ENCODE data around the gene NCOA6.

Gene NCOA6

DNA sequence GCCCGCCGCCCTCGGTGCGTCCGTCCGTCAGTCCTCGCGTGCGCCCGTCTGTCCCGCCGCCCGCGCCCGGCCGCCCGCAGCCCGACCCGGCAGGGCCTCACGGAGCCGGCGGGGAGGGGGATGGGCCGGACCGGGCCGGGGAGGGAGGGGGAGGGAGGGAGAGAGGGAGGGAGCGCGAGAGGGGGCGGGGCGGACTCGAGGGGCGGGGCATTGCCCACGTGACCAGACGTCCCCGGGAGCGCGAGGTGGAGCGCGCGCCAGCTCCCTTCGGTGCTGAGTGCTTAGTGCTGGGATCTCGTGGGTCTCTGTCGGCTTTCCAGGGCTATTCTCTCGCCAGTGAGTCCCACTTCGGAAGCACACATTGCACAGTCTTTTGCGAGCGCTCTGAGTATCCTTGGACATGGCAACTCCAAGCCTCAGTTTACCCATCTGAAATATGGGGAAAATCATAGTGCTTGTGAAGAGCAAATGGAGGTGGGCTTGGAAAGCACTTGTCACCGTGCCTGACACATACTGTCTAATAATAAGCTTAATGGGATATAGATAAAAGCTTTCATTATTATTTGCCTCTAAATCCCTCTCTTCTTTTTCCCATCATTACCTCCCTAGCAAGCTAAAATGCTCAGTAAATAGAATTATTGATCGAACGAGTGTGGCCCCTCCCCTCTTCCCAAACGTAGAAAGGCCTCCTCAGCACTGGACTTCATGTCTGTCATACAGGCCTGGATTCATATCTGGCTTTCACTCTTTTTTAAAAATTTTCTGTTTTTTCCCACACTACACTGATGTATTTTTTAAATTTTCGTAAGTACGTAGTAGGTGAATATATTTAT is at the start of gene NCOA6:
NCOA6 (minus strand) TSS at position 122 of the 833 bp plus-strand sequence. CDS start 43,296 bp downstream, outside the sequence.
- in situ Hi-C loops (cut with MboI; ENCODE audit: low sequenced_read_pairs), result loop anchor here (25.0 kb wide), 1 partner anchor 612 kb away; the partner anchor contains the start of gene GDF5

DNA sequence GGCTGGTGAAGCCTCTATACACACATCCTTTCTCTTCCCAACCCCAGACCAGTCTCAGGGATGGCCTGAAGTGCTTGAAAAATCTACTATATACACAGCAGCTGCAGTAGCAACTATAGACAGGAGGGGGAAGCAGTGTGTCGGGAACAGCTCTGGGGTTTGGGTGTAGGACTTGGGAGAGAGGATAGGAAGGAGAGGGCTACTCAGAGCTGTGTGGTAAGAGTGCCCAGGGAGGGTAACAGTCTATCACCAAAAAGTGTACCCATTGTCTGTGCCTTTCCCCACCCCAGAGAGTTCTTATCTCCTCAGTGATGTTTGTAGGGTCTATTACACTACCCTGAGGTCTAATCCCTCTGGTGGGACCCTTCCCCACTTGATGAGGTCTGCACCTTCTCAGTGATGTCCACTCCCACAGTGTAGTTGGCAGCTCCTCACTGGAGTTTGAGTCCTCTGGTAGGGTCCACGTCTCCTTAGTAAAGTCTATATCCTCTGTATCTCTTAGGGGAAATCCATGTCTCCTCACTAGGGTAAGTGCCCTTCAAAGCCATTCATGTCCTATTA is 48.7 kb upstream of the NCOA6 start:
- in situ Hi-C loops (cut with MboI; ENCODE audit: low sequenced_read_pairs), result no loop called here

DNA sequence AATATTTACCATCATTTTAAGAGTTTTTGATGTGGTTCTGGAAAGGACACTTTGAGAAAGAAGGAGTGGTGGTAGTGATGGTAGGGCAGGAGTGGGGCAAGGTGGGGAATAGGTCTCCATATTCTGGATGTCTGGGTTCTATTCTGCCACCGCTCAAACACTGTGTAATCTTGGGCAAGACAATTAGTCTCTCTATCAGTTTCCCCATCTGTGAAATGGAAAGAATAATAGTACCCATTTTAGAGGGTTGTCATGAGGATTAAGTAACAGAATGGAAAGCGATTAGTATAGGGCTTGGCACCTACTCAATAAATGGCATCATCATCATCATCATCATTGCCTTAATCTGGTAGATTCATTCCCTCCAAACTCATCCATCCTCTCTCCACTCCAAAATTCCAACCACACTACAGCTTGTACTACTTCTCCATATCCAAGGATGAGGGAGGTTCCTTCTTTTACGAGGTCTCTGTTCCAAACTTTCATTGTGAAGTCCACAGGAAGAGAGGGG is 48.2 kb upstream of the NCOA6 start:
- in situ Hi-C loops (cut with MboI; ENCODE audit: low sequenced_read_pairs), result no loop called here

DNA sequence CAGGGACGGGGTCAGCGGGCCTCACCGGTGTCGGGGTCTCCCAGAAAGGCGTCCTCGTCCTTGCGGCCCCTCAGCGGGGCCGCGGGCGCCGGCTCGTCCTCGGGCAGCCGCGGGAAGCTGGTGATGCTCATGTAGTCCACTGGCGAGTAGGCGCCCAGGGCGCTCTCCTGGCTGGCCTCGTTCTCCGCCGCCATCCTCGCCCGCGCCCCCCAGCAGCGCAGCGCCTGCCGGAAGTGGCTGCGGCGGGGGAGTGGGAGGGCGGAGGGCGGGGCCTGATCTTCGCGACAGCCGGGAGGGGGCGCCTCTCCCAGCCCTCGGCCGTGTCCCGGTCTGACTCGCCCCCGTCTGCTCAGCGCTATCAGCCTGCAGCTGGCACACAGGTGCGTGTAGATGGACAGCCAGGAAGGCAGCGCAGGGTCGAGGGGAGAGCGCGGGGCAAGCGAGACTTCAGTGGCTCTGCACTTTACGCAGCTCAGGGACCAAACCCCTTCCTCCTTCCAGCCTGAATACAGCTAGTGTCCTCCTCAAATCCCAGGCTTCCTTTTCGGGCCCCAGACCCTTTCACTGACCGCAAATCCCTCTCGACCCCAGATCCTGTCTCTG is 47.3 kb upstream of the NCOA6 start, which contains the start of gene GGT7:
GGT7 (minus strand) TSS at position 235 of the 603 bp plus-strand sequence; CDS start at position 194, 41 bp downstream.
- in situ Hi-C loops (cut with MboI; ENCODE audit: low sequenced_read_pairs), result no loop called here

DNA sequence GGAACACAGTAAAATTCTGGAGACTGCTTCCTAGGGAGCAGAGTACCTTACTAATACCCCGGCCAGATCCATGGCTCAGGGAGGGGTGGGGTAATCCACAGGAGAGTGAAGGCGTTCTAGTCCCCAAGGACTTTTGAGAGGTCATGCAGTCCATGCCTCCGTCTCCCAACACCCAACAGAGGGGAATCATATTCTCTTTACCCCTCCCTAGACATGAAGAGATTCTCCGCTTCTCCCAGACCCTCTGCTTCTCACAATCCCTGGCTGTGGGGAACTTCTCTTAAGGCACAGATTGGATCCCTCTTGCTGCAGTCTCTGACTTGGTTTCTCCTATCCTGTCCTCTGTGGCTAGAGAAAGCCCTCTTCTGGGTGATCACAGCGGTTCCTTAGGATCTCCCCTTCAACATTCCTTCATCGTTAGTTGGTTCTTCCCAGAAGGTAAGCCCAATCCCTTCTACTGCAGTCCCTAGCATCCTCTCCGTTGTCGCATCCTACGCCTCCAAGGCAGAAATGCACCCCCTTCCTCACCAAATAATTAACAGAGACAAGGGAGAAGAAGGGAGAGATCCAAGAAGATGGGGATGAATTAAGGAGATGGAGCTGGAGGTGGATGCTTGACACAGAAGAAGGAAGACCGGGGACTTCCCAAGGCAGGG is 46.6 kb upstream of the NCOA6 start:
- in situ Hi-C loops (cut with MboI; ENCODE audit: low sequenced_read_pairs), result no loop called here

DNA sequence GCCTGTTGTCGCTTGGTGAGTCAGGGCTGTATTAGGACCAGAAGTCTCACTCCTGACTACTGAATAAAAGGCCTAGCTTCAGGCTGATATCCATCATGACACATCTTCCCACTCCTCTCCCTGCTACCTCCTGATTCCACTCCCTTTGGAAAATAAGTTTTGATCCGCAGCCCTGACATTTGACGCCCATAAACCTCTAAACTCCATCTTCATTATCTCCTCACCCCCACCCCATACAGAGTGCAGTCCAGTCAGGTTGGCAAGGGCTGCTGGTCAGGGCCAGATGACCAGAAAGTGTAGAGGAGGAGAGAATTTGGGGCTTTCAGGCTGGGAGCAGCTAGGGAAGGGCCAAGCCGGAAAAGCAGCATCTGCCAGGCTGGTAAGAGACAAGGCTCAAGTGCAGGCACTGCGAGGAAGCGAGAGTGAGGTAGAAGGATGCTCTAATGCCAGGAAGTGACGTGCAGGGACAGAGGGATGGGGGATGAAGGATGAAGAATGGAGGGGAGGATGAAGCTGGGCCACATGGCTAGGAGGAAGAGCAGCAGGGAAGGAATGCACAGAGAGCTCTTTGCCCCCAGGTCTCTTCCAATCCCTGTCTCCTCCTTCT is 46.0 kb upstream of the NCOA6 start:
- in situ Hi-C loops (cut with MboI; ENCODE audit: low sequenced_read_pairs), result no loop called here

DNA sequence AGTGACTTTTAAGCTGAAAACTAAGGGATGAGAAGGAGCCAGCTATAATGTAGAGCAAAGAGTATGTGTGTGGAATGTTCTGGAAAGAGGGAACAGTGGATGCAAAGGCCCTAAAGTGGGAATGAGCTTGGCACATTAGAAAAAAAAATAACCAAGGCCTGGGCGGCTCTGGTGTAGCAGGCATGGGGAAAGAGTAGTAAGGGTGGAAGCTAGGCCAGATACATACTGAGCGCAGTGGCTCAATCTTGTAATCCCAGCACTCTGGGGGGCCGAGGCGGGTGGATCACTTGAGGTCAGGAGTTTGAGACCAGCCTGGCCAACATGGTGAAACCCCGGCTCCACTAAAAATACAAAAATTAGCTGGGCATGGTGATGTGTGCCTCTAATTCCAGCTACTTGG is 38.8 kb upstream of the NCOA6 start:
- in situ Hi-C loops (cut with MboI; ENCODE audit: low sequenced_read_pairs), result no loop called here

DNA sequence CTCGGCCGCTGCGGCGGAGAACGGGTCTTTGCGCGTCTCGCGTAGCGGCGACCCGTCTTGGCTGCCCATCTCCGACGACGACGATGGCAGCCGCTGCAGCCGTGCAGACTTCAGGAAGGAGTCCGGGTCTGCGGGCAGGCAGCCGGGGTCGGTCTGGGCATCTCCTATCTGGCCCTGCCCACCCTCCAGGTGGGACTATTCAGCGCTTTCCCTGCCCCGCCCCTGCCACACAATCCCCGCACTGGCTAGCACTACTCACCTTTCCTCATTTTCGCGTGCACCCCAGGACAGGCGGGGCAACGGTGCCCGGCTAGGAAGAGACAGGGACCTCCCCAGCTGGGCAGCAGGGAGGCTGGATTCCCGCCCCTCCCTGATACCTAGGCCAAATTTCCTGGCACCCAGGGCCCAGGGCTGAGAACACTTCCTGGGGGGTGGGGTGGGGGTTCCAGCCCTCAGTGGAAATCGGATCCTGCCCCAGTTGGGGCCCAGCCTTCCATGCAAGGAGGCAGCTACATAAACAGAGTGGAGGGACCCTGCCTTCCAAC is 38.0 kb upstream of the NCOA6 start:
- in situ Hi-C loops (cut with MboI; ENCODE audit: low sequenced_read_pairs), result no loop called here

DNA sequence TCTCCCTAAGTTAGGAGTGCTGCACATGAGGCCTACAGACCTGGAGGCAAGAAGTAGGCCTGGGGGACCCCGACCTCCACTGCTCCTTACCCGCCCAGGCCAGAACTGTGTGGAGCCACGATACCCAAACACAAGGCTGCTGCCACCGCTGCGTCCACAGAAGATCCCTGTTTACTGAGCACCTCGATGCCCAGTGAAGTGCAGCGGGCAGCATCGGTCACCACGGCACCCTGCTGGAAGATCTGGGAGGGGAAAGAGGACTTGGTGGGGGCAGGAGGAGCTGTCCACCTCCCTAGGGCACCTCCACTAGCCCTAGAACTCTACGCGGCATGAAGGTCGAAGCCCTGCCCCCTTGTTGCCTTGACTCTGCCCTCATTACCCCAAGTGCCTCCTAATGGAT is 37.3 kb upstream of the NCOA6 start:
- in situ Hi-C loops (cut with MboI; ENCODE audit: low sequenced_read_pairs), result no loop called here

DNA sequence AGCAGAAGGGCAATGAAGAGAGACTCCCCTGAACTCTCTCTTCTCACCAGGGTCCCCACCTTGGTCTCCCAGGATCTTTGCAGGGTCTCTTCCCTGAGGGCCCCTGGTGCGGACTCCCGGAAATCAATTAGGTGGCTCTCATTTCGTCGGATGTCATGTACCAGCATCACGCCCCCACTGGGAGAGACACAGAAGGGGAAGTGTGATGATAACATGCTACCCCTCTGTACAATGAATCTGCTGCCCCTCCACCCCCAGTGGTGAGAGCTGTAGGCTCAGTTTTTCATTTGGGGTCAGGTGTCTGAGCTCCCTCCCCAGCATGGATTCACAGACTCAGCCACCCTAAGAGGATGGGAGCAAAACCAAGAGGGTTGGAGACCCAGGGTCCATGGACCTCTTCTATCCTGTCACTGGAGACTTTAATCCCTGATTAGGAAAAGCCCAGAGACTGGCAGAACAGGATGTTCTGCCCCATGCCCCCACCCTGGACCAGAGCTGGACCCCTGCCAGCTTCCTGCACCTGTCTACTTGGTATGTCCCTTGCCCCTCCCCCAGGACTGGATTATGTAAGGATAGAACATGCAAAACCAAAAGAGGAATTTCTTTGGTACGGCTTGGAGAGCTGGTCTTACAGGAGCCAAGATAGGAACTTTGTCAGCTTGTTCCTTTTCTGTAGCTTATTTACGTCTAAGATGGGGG is 36.1 kb upstream of the NCOA6 start:
- in situ Hi-C loops (cut with MboI; ENCODE audit: low sequenced_read_pairs), result no loop called here

DNA sequence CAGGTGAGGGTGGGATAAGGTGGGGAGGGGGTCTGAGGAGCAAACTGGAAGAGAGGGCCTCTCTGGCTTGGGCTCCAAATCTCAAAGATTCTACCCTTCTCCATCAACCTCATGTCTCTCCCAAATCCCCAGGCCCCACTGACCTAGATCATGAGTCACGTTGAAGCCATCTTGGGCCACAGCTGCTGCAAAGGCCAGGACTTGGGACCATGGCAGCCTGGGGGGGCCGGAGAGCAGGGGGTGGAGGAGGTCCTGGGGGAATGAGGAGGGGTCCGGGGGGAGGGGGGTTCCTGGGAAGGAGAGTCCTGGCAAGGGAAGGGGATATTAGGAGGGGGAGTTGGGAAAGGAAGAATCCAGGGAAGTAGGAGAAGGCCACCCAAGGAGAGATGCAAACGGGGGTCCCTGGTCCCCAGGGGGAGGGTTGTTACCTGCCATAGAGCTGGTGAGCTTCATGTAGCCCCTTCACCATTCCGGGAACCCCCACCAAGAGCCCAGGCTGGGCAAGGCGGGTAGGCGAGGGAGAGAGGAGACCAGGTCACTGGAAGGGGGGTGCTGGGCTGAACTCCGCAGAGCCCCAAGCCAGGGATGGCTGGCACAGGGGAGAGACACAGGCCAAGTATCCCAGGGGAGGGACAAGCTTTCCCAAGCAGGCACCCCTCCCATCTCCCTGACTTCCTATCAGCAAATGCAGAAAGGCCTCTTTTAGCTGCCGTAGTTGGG is 34.5 kb upstream of the NCOA6 start:
- in situ Hi-C loops (cut with MboI; ENCODE audit: low sequenced_read_pairs), result no loop called here

DNA sequence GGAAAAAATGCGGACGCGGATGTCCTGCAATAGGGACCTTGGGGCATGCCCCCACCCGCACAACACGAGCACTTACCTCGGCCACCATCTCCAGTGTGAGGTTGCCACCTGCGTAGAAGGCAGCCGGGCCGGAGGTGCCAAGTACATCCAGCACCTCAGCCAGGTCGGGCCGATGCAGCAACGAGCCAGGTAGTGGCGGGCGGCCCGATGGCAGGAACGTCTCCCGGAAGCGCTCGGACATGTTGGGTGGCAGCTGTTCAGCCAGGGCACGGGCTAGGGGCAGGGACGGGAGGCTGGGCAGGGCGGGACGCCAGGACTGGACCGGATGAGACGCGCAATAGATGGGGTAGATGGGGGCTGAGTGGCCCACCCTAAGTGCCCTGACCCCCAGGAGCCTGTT is 33.9 kb upstream of the NCOA6 start:
- in situ Hi-C loops (cut with MboI; ENCODE audit: low sequenced_read_pairs), result no loop called here

DNA sequence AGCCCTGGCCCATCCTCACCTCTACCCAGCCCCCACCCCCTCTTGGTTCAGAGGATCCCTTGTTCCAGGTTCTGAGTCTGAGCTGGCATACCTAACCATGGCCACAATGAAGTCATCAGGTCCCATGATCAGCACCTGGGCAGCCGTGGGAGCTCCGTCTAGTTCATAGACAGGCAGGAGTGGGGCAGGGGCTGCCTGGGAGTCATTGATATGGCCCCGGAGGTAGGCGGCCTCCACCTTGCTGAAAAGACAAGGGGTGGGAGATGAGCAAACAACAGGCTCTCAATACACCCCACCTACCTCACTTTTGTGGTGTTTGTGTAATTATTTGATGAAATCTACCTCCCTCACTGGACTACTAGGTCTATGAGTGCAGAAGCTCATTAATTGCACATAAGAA is 26.8 kb upstream of the NCOA6 start:
- in situ Hi-C loops (cut with MboI; ENCODE audit: low sequenced_read_pairs), result no loop called here

DNA sequence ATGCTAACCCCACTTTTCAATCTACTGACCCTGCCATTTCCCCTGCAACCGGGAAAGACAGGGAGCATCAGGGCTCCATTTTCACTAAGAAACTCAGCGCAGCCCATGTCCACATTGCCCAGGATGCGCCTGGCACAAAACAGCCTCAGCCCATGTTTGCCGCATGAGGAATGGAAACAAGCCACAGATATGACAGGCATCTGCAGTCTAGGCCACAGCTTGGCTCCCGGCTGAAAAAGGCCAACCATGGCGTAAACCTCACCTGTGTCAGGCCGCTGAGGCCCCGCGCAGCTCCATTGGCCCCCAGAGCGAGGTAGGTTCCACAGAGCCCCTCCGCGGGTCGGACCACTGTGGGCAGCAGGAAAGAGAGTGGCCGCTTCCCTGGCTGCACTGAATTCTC is 25.5 kb upstream of the NCOA6 start:
- in situ Hi-C loops (cut with MboI; ENCODE audit: low sequenced_read_pairs), result no loop called here

DNA sequence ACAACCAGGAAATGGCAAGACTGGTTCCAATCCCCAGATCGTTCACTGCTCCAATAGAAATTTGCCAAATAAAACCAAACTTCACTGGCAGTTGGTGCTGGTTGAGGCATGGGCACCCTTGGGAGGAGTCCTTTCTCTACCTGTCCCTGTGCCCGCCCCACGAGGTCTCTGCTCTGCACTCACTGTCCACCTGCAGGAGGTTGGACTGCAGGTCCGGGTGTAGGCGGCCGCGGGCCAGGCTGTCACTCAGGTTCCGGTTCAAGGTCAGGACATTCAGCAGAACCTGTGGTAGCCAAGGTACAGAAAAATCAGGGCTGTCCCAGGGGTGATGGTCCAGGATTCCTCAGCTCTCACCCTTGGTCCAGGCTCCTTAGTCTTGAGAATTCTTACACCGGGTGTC is 24.3 kb upstream of the NCOA6 start:
- in situ Hi-C loops (cut with MboI; ENCODE audit: low sequenced_read_pairs), result loop anchor here (10.0 to 25.0 kb wide), 2 partner anchors 415 to 588 kb away; partner anchors contain the start of gene GDF5

DNA sequence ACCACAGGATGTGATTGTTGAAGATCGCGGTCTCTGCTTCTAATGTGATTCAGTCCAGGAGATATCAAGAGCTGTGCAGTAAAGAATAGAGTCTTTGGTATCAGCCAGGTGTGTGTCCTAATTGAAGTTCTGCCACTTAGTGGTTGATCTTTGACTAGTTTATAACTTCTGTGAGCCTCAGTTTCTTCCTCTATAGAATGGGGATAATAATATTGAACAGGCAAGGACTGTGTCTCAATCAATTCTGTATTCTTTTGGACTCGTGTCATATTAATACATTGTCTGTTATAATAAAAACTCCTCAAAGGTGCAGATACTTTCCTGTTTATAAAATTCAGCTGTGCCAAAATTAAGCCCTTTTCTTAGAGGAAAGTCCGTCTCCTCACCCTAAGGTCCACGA is 23.1 kb upstream of the NCOA6 start:
- in situ Hi-C loops (cut with MboI; ENCODE audit: low sequenced_read_pairs), result loop anchor here (10.0 to 25.0 kb wide), 2 partner anchors 416 to 589 kb away; partner anchors contain the start of gene GDF5

DNA sequence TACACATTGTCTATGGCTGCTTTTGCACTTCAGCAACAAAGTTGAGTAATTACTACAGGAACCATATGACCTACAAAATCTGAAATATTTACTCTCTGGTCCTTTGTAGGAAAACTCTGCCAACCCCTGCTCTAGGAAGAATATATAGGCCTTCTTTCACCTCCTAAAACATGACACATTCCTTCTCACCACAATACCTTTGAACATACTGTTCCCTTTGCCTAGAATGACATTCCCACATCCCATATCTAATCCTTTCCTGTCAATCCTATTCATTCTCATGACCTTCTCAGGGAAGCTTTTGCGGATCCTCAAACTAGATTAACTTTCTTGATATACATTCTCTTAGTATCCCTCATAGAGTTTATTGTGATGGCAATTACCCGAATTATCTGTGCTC is 18.0 kb upstream of the NCOA6 start:
- in situ Hi-C loops (cut with MboI; ENCODE audit: low sequenced_read_pairs), result loop anchor here (10.0 to 25.0 kb wide), 2 partner anchors 421 to 594 kb away; partner anchors contain the start of gene GDF5

DNA sequence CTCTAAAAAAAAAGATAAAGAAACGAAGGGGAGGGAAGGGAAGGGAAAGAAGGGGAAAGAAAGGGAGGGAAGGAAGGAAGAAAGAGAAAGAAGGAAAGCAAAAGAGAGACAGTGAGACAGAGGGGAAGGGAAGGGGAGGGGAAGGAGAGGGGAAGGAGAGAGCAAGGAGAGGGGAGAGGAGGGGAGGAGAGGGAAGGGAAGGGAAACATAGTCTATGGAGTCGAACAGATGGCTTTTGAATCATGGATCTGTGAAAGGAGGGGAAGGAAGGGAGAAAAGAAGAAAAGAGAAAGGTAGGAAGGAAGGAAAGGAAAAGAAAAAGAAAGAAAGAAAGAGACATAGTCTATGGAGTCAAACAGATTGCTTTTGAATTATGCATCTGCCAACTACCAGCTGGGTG is 16.7 kb upstream of the NCOA6 start:
- in situ Hi-C loops (cut with MboI; ENCODE audit: low sequenced_read_pairs), result loop anchor here (10.0 to 25.0 kb wide), 2 partner anchors 423 to 595 kb away; partner anchors contain the start of gene GDF5

DNA sequence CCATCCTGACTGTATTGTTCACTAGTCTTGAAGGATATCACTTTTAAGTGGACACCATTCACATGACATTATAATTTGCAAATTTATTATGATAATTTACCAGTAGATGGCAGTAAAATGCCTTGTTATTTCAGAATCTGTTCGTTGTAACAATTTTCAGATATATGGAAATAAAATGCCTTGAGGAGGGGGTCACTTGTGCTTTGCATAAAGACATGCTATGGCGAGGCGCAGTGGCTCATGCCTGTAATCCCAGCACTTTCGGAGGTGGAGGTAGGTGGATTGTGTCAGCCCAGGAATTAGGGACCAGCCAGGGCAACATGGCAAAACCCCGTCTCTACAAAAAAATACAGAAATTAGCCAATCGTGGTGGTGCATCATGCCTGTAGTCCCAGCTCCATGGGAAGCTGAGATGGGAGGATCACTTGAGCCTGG is 9.0 kb upstream of the NCOA6 start:
- in situ Hi-C loops (cut with MboI; ENCODE audit: low sequenced_read_pairs), result loop anchor here (25.0 kb wide), 1 partner anchor 603 kb away; the partner anchor contains the start of gene GDF5
